Suppressor macrophage treated with lipopolysaccharide for 1 hour (primary cell): Measurements from ENCODE around the gene XPO4.
A peak's percentile ranks its signal among the peaks of the same experiment; 100 is the strongest.

ENCODE experiments used
- DNase-seq, 3 donors: peaks; one replicate each; pipeline ENCODE4 v3.0.0-alpha.2; 2020 to 2022

XPO4 gene

GRCh38 chr13:20826843-20827560 is 75.5 kb downstream of the XPO4 start:
- DNase-seq = peak in 1 of 3 donors; percentile 3

- DNase-seq = no peak
Measured at GRCh38 chr13:20826301-20826700, 76.2 kb downstream of the XPO4 start.

- DNase-seq = no peak
Measured at GRCh38 chr13:20825477-20825875, 77.1 kb downstream of the XPO4 start.

GRCh38 chr13:20824762-20825476 is 77.6 kb downstream of the XPO4 start:
- DNase-seq = no peak

GRCh38 chr13:20823071-20823470 is 79.5 kb downstream of the XPO4 start:
- no peak for DNase-seq

- DNase-seq = no peak
Measured at GRCh38 chr13:20822406-20822805, 80.1 kb downstream of the XPO4 start.

- DNase-seq = no peak
Measured at GRCh38 chr13:20819715-20820114, 82.8 kb downstream of the XPO4 start.

- DNase-seq = no peak
Measured at GRCh38 chr13:20815464-20815863, 87.1 kb downstream of the XPO4 start.

GRCh38 chr13:20814224-20814910 is 88.2 kb downstream of the XPO4 start:
- no peak for DNase-seq

- DNase-seq = no peak
Measured at GRCh38 chr13:20812890-20813289, 89.7 kb downstream of the XPO4 start.

GRCh38 chr13:20810808-20811207 is 91.7 kb downstream of the XPO4 start:
- no peak for DNase-seq

- DNase-seq = no peak
Measured at GRCh38 chr13:20808874-20809273, 93.7 kb downstream of the XPO4 start.

GRCh38 chr13:20803180-20803965 is 99.2 kb downstream of the XPO4 start:
- no peak for DNase-seq

- DNase-seq = peak; percentile 34 to 43 (median 39)
Measured at GRCh38 chr13:20801707-20802106, 100.8 kb downstream of the XPO4 start.

- DNase-seq = no peak
Measured at GRCh38 chr13:20799726-20800416, 102.7 kb downstream of the XPO4 start.

- peak; percentile 15 to 42 (median 18) for DNase-seq
Measured at GRCh38 chr13:20798027-20798426, 104.5 kb downstream of the XPO4 start.

GRCh38 chr13:20796791-20797508 is 105.6 kb downstream of the XPO4 start:
- peak; percentile 30 to 49 (median 47) for DNase-seq

GRCh38 chr13:20789665-20790064 is 112.9 kb downstream of the XPO4 start:
- no peak for DNase-seq

GRCh38 chr13:20788312-20788711 is 114.2 kb downstream of the XPO4 start:
- DNase-seq = no peak

- DNase-seq = peak; percentile 8 to 28 (median 23)
Measured at GRCh38 chr13:20787180-20787579, 115.4 kb downstream of the XPO4 start.

- no peak for DNase-seq
Measured at GRCh38 chr13:20782116-20782708, 120.3 kb downstream of the XPO4 start.
